OCI-LY1 (cell line): Measurements from ENCODE around the gene ZNF749.

Experiments
- CTCF ChIP-seq: fragments of 200-600 bp; sonication (generic), shearing (Covaris generic); IDR thresholded peaks from 2 replicates; pipeline ENCODE4 v1.5.1; 2017; ENCODE audit warnings: mild to moderate bottlenecking, antibody characterized with exemption, low read length, moderate library complexity, mixed read lengths
- EZH2 ChIP-seq: fragments of 200-600 bp; sonication (generic), shearing (Covaris generic); IDR thresholded peaks from 2 replicates; pipeline ENCODE4 v1.8.0; 2017; ENCODE audit warnings: borderline replicate concordance, mixed run types, mild to moderate bottlenecking, antibody characterized with exemption, low read length, moderate library complexity, mixed read lengths

DNA sequence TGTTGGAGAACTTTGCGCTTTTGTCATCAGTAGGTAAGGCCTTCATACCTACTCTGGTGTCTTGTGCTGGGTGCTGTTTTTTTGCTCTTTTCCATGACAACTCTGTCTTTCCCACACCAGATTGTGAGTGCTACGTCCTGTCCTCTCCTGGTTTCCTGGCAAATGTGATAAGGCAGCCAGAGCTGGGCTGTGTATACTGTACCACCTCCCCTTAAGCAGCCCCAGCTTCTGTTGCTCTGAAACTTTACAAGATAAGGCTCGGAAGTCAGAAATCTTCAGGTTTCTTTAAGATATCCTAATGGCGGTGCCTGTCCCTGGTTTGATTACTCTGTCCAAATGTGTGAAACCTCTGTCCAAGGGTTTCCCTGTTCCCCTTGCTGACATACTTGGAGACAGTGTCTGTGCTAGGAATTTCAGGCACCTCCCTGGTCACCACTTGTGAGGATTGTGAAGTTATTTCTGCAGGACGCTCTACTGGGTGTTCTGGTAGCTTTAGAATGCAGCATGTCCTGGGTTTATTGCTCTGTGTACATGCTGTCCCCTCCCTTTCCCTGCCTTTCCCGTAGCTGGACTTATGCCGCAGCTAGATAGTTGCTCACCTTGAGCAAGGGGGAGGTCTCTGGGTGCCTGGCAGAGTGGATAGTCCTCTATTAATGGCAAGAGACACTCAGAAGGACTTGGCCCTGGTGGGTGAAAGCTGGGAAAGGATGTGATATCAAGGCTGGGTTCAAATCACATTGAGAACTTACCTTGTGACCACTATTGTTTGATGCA lies 7.0 kb downstream of the ZNF749 start:
- TF ChIP-seq CTCF (no peak), EZH2 (no peak)
